ENCODE results near the gene ABCG4.
A peak's percentile ranks its signal among the peaks of the same experiment; 100 is the strongest.
"Not testable (repeated sequence)": the region's sequence is repeated elsewhere in the genome, so short reads cannot be mapped to it uniquely, and the experiment has no call there.

Gene ABCG4

DNA sequence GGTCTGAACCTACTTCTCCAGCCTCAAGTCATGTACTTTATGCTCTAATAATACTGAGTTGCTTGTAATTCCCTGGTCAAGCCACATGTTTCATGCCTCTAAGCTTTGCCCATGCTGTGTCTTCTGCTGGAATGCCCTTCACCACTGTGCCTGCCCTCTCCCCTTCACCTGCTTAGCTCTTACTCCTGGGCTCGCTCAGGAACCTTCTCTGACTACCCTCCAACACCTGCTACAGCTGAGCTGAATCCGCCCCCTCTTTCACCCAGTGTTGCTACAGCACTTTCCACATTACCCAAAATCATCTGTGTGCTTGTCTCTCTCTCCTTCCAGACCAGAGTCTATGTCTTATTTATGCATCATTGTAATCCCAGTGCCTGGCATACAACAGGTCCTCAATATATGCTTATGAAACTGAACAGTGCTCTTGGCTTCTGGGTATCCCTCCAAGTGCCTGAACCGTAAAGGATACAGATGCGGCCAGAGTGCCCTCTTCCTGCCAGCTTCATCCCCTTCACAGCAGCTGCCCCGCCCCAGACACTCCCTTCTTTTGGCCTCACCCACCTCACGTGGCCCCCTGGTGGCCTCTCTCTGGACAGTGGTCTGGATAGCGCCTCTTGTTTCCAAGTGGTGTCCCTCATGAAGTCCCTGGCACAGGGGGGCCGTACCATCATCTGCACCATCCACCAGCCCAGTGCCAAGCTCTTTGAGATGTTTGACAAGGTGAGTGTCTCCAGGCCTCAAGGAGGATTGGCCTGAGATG lies 7.1 kb downstream of the ABCG4 start:
- peak; percentile 88 for DNase-seq

DNA sequence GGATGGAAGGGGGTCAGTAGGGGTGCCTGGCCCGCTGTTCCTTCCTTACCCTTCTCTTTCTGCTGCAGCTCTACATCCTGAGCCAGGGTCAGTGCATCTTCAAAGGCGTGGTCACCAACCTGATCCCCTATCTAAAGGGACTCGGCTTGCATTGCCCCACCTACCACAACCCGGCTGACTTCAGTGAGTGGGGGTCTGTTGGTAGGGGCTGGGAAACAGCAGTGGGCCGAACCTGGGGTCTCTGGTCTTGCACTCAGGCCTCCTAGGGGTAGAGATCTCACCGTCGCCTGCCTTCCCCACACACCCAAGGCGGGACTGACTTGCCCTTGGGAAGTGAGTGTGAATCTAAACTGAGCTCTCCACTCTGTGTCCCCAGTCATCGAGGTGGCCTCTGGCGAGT lies 7.6 kb downstream of the ABCG4 start:
- DNase-seq, result no peak

DNA sequence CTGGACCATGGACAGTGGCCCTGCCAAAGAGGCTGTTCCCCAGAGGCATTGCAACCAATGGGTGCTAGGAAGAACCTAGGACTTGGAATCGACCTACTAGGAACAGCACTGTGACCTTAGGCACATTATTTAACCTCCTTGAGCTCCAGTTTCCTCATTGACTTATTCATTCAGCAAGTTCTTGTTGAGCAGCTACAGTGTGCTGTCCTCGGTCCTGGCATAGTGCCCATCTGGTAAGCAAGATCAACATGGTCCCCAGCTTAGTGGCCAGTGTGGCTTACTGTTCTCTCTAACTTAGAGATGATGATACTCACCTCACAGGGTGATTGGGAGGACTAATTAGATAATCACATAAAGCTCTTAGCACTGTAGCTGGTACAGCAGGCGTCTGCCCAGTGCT lies 8.2 kb downstream of the ABCG4 start:
- DNase-seq, result no peak

DNA sequence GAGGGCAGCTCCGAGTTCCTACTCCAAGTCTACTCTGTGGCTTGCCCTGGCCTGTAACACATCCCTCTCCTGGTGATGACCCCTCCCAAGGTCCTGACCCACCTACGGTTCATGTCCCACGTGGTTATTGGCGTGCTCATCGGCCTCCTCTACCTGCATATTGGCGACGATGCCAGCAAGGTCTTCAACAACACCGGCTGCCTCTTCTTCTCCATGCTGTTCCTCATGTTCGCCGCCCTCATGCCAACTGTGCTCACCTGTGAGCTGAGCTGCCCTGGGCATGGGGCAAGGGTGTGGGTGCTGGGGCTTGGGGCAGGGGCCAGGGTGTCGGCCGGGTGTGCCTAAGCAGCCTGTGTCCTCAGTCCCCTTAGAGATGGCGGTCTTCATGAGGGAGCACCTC lies 9.6 kb downstream of the ABCG4 start:
- DNase-seq, result no peak

DNA sequence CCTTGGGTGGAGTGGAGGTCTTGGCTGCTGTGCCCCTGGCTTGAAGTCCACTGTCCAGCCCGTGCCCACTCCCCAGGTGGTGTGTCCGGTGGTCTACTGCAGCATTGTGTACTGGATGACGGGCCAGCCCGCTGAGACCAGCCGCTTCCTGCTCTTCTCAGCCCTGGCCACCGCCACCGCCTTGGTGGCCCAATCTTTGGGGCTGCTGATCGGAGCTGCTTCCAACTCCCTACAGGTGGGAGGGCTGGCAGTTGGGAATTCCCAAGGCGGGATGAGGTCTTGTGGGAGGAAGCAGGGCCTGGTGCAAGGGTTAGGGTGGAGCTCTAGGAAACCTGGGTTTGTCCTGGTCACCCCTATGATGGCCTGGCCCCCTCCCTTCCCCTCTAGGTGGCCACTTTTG lies 11.3 kb downstream of the ABCG4 start:
- DNase-seq, result no peak

DNA sequence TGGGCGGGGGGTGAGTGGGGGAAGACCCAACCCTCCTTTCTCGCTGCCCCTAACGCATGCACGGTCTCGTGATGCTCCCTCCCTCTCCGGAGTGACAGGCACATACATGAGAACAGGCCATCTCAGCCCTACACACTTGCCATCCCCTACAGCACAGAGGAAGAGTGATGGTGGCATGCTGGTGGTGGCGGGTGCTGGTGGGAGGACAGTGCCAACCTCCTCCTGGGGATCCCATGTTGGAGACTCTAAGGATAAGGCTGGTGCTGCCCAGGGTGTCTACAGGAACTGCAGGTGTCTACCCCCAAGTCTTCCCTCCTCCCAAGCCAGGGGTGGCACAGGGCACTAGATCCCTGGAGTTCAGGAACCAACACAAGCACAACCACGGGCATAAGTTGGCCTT lies 13.0 kb downstream of the ABCG4 start:
- no peak for DNase-seq

DNA sequence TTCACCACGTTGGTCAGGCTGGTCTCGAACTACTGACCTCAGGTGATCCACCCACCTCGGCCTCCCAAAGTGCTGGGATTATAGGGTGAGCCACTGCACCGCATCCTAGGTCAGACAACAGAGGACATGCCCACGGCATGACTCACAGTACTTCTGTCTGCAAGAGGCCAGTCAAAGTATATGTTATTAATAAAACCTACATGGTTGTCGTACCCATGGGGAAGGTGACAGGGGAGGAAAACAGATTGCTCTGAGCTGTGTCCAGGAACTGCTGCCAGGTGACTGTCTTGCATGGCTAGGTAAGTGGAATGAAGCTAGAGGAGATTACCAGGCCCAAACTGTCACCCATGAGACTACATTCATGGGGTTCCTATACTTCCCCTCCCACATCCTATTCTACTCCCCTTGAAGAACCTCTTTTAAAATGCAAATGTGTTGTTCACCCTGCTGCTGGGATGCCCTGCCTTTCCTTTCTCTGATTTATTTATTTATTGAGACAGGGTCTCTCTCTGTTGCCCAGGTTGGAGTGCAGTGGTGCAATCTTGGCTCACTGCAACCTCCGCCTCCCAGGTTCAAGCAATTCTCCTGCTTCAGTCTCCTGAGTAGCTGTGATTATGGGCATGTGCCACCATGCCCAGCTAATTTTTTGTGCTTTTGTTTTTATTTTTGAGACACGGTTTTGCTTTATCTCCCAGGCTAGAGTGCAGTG lies 17.7 kb downstream of the ABCG4 start:
- peak; percentile 75 for DNase-seq

DNA sequence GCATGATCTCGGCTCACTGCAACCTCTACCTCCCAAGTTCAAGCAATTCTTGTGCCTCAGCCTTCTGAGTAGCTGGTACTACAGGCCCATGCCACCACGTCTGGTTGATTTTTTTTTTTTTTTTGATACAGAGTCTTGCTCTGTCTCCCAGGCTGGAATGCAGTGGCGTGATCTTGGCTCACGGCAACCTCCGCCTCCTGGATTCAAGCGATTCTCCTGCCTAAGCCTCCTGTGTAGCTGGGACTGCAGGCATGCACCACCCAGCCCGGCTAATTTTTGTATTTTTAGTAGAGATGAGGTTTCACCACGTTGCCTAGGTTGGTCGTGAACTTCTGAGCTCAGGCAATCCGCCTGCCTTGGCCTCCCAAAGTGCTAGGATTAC lies 18.2 kb downstream of the ABCG4 start:
- not testable (repeated sequence) for DNase-seq

DNA sequence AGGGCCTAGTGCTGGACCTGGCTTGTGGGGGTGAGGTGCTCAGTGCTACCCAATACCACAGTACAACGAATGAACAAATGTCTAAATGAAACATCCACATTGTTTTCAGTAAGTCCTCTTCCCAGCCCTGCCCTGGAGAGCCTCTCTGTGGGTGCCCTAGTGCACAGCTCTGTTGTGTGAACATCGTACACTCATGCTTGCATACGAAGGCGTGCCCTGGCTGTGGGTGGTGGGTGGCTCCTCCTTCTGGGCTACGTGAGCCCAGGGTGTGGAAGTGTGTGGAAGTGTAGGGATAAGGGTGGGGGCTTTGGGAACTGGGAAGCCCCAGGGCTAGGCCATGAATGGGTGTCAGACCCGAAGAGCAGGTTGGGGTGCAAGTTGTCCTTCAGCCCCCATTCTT lies 19.1 kb downstream of the ABCG4 start:
- no peak for DNase-seq

DNA sequence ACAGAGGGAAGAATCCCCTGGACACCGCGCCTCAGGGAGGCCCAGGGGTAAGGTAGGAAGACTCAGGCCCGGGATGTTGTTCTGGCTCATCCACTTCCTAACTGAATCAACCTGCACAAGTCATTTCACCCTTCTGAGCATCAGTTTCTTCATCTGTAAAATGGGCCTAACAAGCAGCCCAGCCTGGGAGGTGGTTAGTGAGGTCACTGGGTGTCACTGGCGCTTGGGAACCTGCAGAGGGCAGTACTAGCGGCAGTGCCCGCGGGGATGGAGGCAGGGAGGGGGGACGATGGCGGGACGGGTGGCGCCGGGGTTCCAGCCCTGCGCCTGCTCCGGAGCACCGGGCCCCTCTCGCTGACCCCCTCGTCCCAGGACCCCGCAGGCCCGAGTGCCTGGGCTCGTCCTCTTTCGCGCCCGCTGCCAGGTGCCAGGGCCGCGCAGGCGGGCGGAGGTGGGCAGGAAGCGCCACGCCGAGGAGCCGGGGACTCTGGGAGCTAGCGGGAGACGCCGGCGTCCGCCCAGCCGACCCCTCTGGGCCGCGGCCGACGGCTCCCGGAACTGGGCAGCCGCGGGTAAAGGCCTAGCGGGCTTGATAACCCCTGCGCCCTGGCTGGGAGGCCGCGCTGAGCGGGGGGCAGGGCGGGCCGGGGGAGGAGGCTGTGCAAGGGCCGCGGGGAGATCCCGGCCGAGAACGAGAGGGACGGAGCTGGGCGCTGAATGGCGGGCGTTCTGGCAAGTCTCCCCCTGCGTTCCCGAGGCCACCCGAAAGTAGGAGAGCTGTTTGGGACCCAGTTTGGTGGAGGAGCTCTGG lies 19.8 kb downstream of the ABCG4 start, which contains the start of gene NLRX1:
Gene NLRX1, plus strand, starts transcription at position 255 of the 811 bp plus-strand sequence. CDS start 2,679 bp downstream, outside the sequence.
- DNase-seq, result peak; percentile 97

DNA sequence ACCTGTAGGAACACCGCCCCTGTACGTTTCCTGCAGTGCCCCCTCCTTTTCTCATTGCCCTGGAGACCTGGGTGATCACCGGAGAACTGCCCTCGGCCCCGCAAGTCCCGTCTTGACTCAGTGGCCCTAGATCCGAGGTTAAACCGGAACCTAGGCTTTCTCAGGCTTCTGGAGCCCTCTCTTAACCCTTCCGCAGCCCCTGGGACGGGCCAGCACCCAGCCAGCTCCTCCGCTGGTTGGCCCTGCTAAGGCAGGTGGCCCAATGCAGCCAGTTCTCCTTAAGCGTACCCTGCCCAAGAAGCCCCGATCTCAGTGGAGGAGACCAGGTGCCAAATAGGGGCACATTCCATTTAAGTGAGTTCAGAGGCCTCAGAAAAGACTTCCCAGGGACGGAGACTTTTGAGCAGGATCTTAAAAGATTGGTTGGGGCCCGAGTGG lies 20.4 kb downstream of the ABCG4 start:
- DNase-seq, result peak; percentile 91

DNA sequence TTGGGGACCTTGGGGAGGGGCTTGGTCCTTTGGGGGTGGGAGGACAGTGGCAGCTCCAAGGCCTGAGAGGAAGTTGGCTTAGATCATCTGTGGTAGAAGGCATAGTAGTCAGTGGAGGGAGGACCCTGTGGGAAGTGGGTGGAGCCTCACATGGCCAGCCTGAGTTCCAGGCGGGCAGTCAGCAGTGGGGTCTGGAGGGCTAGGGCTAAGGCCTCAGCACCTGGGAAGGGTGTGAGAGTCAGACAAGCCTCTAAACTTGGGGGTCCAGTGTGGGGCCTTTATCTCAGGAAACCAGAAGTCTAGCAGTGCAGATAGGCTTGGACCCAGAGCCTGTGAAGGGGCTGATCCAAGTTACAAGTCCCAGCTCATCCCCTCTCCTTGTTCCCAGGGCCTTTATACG lies 23.7 kb downstream of the ABCG4 start:
- no peak for DNase-seq

DNA sequence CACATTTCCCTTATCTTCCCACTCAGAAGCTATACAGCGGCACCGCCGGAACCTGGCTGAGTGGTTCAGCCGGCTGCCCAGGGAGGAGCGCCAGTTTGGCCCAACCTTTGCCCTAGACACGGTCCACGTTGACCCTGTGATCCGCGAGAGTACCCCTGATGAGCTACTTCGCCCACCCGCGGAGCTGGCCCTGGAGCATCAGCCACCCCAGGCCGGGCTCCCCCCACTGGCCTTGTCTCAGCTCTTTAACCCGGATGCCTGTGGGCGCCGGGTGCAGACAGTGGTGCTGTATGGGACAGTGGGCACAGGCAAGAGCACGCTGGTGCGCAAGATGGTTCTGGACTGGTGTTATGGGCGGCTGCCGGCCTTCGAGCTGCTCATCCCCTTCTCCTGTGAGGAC lies 24.6 kb downstream of the ABCG4 start:
- no peak for DNase-seq

DNA sequence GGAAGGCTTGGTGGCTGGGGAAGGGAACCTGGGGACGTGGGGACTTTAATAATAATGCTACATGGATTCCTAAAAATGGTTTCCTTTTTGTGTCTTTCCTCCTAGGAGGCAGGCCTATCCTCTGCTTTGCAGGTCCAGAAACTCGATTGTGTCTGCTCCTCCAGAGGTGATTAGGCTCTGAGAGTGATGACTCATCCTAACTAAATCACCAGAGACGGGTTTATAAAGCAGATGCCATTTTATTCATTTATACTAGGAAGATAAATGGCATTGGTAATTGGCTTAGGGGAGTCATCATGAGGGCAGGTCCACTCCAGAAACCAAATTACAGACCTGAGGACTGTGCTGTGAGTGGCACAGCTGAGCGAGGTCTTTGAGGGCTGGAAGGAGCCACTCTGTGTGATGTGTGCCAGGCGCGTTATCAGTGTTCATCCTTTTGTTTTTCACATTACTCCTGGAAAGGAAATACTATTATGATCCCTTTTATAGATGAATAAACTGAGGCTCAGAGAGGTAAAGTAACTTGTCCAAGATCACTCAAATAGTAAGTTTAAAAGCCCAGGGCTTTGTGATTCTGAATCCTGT lies 26.7 kb downstream of the ABCG4 start:
- no peak for DNase-seq

DNA sequence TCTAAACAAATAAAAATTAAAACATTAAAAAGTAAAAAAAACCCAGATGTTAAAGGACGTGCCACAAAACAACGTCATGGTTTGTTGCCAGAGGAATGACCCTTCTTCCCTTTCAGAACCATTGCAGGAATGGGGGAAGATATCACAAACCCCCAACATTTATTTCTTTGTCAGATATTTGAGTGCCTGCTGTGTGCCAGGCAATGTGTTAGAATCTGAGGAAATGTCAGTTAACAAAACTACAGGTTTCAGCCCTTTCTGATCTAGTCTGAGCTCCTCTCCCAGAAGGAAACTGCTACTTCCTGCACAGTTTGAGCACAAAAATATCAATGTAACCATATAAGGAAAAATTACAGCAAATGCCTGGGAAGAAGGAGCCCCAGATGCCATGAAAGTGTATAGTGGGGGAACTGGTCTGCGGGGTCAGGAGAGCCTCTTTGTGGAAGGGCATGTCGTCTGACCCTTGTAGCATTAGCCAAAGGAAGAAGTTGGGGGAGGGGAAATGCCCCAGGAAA lies 29.4 kb downstream of the ABCG4 start:
- DNase-seq, result no peak

DNA sequence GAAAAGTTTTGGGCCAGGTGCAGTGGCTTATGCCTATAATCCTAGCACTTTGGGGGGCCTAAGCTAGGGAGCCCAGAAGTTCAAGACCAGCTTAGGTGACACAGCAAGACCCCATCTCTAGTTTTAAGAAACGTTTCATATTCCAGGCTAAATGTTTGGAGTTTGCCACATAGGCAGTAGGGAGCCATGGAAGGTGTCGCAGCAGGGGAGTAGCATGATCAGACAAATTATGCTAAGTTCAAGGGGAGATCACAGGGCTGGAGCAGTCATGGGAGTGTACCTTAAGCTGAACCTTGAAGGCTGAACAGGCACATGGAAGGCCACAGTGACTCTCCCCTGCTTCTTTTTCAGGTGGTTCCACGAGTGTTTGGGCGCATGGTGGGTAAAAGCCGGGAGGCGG lies 30.5 kb downstream of the ABCG4 start:
- DNase-seq, result no peak

DNA sequence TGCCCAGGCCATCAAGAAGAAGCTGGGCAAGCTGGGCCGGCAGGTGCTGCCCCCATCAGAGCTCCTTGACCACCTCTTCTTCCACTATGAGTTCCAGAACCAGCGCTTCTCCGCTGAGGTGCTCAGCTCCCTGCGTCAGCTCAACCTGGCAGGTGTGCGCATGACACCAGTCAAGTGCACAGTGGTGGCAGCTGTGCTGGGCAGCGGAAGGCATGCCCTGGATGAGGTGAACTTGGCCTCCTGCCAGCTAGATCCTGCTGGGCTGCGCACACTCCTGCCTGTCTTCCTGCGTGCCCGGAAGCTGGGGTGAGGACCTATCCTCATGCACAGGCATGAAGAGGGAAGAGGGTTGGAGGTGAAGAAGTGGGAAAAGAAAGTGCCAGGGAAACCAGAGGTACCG lies 31.1 kb downstream of the ABCG4 start:
- no peak for DNase-seq

DNA sequence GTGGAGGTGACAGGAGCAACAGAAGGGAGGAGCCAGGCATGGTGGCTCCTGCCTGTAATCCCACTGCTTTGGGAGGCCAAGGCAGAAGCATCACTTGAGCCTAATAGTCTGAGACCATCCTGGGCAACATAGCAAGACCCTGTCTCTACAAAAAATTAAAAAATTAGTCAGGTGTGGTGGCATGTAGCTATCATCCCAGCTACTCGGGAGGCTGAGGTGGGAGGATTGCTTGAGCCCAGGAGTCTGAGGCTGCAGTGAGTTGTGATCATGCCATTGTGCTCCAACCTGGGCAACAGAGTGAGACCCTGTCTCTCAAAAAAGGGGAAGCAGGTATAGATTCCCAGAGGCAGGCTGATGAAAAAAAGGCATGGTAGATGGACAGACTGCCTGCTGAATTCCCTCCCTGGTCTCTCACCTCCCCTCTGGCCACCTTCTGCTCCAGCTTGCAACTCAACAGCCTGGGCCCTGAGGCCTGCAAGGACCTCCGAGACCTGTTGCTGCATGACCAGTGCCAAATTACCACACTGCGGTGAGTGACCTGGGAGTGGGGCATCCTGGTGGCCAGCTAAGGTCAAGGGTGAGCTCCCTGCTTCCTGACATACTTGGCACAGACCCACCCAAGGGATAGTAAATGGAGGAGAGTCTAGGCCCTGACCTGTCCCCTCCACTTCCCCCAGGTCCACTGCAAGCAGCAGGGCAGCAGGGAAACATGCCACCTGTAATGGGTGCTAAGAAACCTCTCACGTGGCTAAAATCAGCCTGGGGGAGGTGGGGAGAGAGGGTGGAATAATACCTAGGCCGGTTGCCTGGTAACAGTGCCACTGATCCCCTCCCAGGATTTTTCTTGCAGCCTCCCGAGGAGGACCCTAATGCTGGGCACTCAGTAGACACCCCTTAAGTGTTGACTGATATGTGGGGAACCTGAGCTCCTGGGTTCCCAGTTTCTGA lies 32.2 kb downstream of the ABCG4 start:
- DNase-seq, result no peak

DNA sequence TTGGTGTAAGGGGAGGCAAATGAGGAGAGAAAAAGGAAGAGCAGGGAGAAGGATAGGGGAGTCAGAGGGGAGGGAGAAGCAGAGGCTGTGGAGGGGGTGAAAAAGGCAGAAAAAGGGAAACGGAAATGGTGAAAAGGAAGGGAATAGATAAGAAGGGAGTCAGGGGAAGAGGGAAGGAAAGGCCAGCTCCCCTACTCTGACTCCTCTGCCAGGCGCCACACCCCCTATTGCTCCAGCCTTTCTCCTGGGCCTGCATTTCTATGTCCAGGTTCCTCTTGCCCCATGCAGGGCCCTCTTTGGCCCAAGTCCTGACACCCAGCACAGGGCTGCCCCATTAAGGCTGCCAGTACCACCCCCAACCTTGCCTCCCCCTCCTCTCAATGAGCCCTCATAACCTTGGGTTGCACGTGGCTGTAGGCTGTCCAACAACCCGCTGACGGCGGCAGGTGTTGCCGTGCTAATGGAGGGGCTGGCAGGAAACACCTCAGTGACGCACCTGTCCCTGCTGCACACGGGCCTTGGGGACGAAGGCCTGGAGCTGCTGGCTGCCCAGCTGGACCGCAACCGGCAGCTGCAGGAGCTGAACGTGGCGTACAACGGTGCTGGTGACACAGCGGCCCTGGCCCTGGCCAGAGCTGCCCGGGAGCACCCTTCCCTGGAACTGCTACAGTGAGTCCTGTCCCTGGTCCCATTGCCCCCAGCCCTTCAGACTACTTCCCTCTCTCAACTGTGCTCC lies 33.0 kb downstream of the ABCG4 start:
- no peak for DNase-seq

DNA sequence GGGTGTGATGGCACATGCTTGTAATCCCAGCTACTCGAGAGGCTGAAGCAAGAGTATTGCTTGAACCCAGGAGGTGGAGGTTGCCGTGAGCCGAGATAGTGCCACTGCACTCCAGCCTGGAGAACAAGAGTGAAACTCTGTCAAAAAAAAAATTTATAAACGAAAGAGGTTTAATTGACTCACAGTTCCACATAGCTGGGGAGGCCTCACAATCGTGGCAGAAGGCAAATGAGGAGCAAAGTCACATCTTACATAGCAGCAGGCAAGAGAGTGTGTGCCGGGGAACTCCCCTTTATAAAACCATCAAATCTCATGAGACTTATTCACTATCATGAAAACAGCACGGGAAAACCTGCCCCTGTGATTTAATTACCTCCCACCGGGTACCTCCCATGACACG lies 35.5 kb downstream of the ABCG4 start:
- not testable (repeated sequence) for DNase-seq

DNA sequence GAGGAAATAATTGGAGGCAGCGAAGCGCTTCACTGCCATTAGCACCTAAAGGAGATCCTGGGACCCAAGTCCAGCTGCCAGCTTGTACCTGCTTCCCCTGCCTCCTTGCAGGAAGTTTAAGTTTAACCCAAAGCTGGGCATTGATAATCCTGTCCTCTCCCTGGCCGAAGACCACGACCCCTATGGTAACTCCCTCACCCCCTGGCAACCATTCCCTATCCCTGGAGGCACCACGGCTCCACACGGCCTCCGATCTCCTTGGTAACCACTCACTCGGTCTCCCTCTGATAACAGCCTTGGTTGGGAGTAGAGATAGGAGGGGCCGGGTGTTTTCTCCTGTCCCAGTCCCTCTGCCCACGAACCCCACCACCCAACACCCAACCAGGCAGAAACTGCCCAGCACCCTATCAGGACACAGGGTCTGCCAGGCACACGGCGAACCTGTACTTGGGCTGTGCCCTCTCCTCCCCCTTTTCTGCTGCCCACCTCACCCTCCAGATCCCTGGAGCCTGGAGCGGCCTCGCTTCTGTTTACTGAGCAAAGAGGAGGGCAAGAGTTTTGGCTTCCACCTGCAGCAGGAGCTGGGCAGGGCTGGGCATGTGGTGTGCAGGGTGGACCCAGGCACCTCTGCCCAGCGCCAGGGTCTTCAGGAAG lies 37.3 kb downstream of the ABCG4 start:
- DNase-seq, result no peak

All from 8988T (cell line).